Left forelimb (tissue), 1 donor: ENCODE data around the gene SCAMP2.
"Not testable (repeated sequence)": the region's sequence is repeated elsewhere in the genome, so short reads cannot be mapped to it uniquely, and the experiment has no call there.

Source experiments
- DNase-seq: peaks from one replicate; pipeline ENCODE4 v3.0.0-alpha.2; 2018; ENCODE audit warnings: low spot score

SCAMP2 gene

GRCh38 chr15:74890665-74890960, 17.4 kb upstream of the SCAMP2 start:
- no peak for DNase-seq

- peak; percentile 90 for DNase-seq
Measured at GRCh38 chr15:74889883-74890664, 16.9 kb upstream of the SCAMP2 start, which contains the start of gene MPI. MPI (plus strand) TSS chr15:74890042; CDS start chr15:74890074, 32 bp downstream.

- DNase-seq, result peak; percentile 73
Measured at GRCh38 chr15:74889390-74889882, 16.3 kb upstream of the SCAMP2 start.

- no peak for DNase-seq
Measured at GRCh38 chr15:74888716-74889115, 15.6 kb upstream of the SCAMP2 start.

- DNase-seq, result not testable (repeated sequence)
Measured at GRCh38 chr15:74887537-74888193, 14.5 kb upstream of the SCAMP2 start.

- DNase-seq, result no peak
Measured at GRCh38 chr15:74885461-74885860, 12.3 kb upstream of the SCAMP2 start.

- DNase-seq, result no peak
Measured at GRCh38 chr15:74884428-74885223, 11.5 kb upstream of the SCAMP2 start.

- no peak for DNase-seq
Measured at GRCh38 chr15:74882528-74882927, 9.4 kb upstream of the SCAMP2 start.

GRCh38 chr15:74878273-74878672, 5.1 kb upstream of the SCAMP2 start:
- DNase-seq, result no peak

GRCh38 chr15:74873756-74874424, 725 bp upstream of the SCAMP2 start:
- no peak for DNase-seq

GRCh38 chr15:74872702-74873035, 496 bp downstream of the SCAMP2 start:
- no peak for DNase-seq

- DNase-seq, result no peak
Measured at GRCh38 chr15:74870436-74871215, 2.5 kb downstream of the SCAMP2 start.

GRCh38 chr15:74869726-74870407, 3.3 kb downstream of the SCAMP2 start:
- no peak for DNase-seq

- no peak for DNase-seq
Measured at GRCh38 chr15:74869372-74869725, 3.8 kb downstream of the SCAMP2 start.

- no peak for DNase-seq
Measured at GRCh38 chr15:74868059-74868458, 5.1 kb downstream of the SCAMP2 start.

- DNase-seq, result no peak
Measured at GRCh38 chr15:74867466-74868038, 5.6 kb downstream of the SCAMP2 start.

GRCh38 chr15:74866090-74866489, 7.1 kb downstream of the SCAMP2 start:
- no peak for DNase-seq

GRCh38 chr15:74865316-74865715, 7.8 kb downstream of the SCAMP2 start:
- no peak for DNase-seq

- no peak for DNase-seq
Measured at GRCh38 chr15:74864296-74864695, 8.9 kb downstream of the SCAMP2 start.

- no peak for DNase-seq
Measured at GRCh38 chr15:74863239-74864056, 9.7 kb downstream of the SCAMP2 start.
